Left lobe of liver (tissue), 2 donors: Measurements from ENCODE around the gene KNDC1. TPM values are rescaled to one million over a fixed set of nuclear protein-coding genes. Genes with fewer than 3 reads are reported as not detected.
"Not testable (repeated sequence)": the region's sequence is repeated elsewhere in the genome, so short reads cannot be mapped to it uniquely, and the experiment has no call there.

Experiments
- ATAC-seq: fragments of 200-7000 bp; cut with Tn5 transposase; one replicate; pipeline ENCODE4 v1.9.1; 2020; ENCODE audit warnings: mild to moderate bottlenecking, moderate library complexity
- DNase-seq: peaks from one replicate; pipeline ENCODE4 v3.0.0-alpha.2; 2020; ENCODE audit warnings: low spot score
- total RNA-seq: library from RNA; stranded (reverse); gene quantifications from one replicate; pipeline ENCODE4 v1.2.1, GENCODE V29; 2021
- donor health status: DM: no; HTN: no; CAD: no; lungs with moderate emphysema.
- donor health status: DM: no; HTN: yes; CAD: no.

Gene KNDC1
- total RNA-seq, 1 donor from 2014 or later: 8.5 TPM

- ATAC-seq (no peak), DNase-seq (no peak)
Observed at GRCh38 chr10:133254421-133255120, 94.6 kb downstream of the KNDC1 start.

GRCh38 chr10:133255323-133255722 lies 95.3 kb downstream of the KNDC1 start:
- ATAC-seq (no peak), DNase-seq (no peak)

GRCh38 chr10:133257489-133258065 lies 97.6 kb downstream of the KNDC1 start:
- ATAC-seq: peak; percentile 56

GRCh38 chr10:133258066-133258817 lies 98.2 kb downstream of the KNDC1 start:
- no peak for DNase-seq
- no peak for ATAC-seq

More at GRCh38 chr10:133257489-133258065, 97.6 kb downstream of the KNDC1 start:
- DNase-seq: peak; percentile 68

- no peak for ATAC-seq
- no peak for DNase-seq
Observed at GRCh38 chr10:133258818-133259601, 99.0 kb downstream of the KNDC1 start.

- DNase-seq: no peak
- no peak for ATAC-seq
Observed at GRCh38 chr10:133259602-133259989, 99.6 kb downstream of the KNDC1 start.

GRCh38 chr10:133260895-133261725 lies 101.1 kb downstream of the KNDC1 start:
- ATAC-seq (peak; percentile 52), DNase-seq (no peak)

- ATAC-seq (peak; percentile 87), DNase-seq (peak; percentile 93)
Observed at GRCh38 chr10:133261726-133262325, 101.8 kb downstream of the KNDC1 start.

GRCh38 chr10:133262696-133263095 lies 102.7 kb downstream of the KNDC1 start:
- DNase-seq (no peak), ATAC-seq (no peak)

- no peak for DNase-seq
- ATAC-seq: no peak
Observed at GRCh38 chr10:133263674-133264073, 103.7 kb downstream of the KNDC1 start.

- ATAC-seq (no peak), DNase-seq (no peak)
Observed at GRCh38 chr10:133264461-133264860, 104.4 kb downstream of the KNDC1 start.

- DNase-seq, ATAC-seq: not testable (repeated sequence)
Observed at GRCh38 chr10:133265052-133265451, 105.0 kb downstream of the KNDC1 start.

GRCh38 chr10:133266056-133266795 lies 106.2 kb downstream of the KNDC1 start:
- ATAC-seq: no peak
- DNase-seq: no peak

- ATAC-seq (no peak), DNase-seq (no peak)
Observed at GRCh38 chr10:133267293-133267692, 107.3 kb downstream of the KNDC1 start.

- ATAC-seq: no peak
- no peak for DNase-seq
Observed at GRCh38 chr10:133267829-133268228, 107.8 kb downstream of the KNDC1 start.

- no peak for ATAC-seq
- no peak for DNase-seq
Observed at GRCh38 chr10:133268532-133268931, 108.5 kb downstream of the KNDC1 start.

GRCh38 chr10:133269367-133269766 lies 109.3 kb downstream of the KNDC1 start:
- DNase-seq (no peak), ATAC-seq (no peak)

- ATAC-seq: no peak
- DNase-seq: no peak
Observed at GRCh38 chr10:133270204-133270603, 110.2 kb downstream of the KNDC1 start.

GRCh38 chr10:133270773-133271297 lies 110.8 kb downstream of the KNDC1 start:
- DNase-seq: no peak
- ATAC-seq: no peak
